Transverse colon (tissue), 4 donors: ENCODE data around the gene HMX2.

ENCODE experiments used
- CTCF ChIP-seq, 5 experiments: fragments of 200-600 bp in 3 of 5; fragments of 450-650 bp in 2 of 5; sonication (generic) in 3 of 5; IDR thresholded peaks; 1 replicate in 2 of 5; 2 replicates in 3 of 5; pipeline ENCODE4 v1.5.1; 2016 to 2017; ENCODE audit warnings: antibody characterized with exemption in 5 of 5, inconsistent platforms in 3 of 5, mild to moderate bottlenecking in 2 of 5, moderate library complexity in 1 of 5
- POLR2A ChIP-seq: fragments of 450-650 bp; IDR thresholded peaks from one replicate; pipeline ENCODE4 v1.6.1; 2016; ENCODE audit warnings: antibody characterized with exemption, mild to moderate bottlenecking, moderate library complexity
- POLR2AphosphoS5 ChIP-seq, 3 donors: sonication (generic); formaldehyde crosslinking; IDR thresholded peaks; one replicate each; pipeline ENCODE4 v1.6.1; 2016; ENCODE audit warnings: antibody characterized with exemption in 3 of 3

DNA sequence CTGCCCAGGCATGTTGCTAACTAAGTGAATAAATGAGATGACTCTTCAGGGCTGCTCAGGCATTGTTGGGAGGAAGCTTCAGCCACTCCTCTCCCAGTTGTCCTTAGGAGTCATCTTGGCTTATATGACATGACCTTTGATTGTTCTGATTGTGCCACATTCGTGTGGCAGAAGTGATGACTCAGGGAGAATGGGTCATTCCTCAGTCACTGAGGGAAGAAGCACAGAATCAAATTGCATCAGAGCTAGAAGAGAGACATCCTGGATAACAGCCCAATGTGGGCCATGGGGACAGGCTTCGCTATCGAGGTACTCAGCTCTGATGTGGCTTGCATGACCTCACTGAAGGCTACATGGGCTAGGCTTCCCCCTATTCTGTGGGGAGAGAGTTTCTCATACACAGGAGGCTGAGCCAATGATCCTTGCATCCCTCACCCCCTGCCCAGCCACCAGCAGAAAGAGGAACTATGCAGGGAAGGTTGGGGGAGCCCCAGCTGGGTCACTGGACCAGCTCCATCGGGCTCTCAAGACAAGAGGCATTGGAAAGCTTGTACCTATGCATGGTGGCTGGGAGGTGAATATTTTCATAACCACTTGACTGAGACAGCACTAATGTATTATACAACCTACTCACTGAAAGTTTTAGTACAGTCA lies 18.2 kb upstream of the HMX2 start:
- TF ChIP-seq CTCF (IDR thresholded peaks at IDR 0.05), result no peak
- no peak for TF ChIP-seq POLR2AphosphoS5 (IDR thresholded peaks at IDR 0.05)
- no peak for TF ChIP-seq POLR2A
